ENCODE results near the gene NDRG4. TPM values are rescaled to one million over a fixed set of nuclear protein-coding genes. Genes with fewer than 3 reads are reported as not detected.

Gene NDRG4
- total and polyA plus RNA-seq, 2 donors (not counting 1 experiment from before 2014, with no cell fraction given) = 0.96 to 1.1 TPM

GRCh38 chr16:58543685-58544084 lies 43.7 kb downstream of the NDRG4 start:
- Histone ChIP-seq H3K4me1 (ENCODE audit: control insufficient read depth in 2 of 2, insufficient read depth in 2 of 2, low read length in 2 of 2) (no peaks in the 10 kb centered on the region), H3K9me3 (ENCODE audit: control extremely low read depth in 1 of 3, control insufficient read depth in 2 of 3, insufficient read depth in 1 of 3, low read length in 2 of 3) (no peaks in the 10 kb centered on the region), H3K79me2 (ENCODE audit: control insufficient read depth, insufficient read depth, low read length) (peaks cover 13% of the 10 kb centered on the region), H2AFZ (ENCODE audit: insufficient read depth, low read depth, low read length, poor library complexity, severe bottlenecking) (no peak overlapping the region), H3K4me3 (ENCODE audit: control extremely low read depth in 1 of 5, extremely low read depth in 1 of 5, insufficient read depth in 1 of 5, low read depth in 2 of 5, low read length in 4 of 5) (no peak overlapping the region), H4K20me1 (ENCODE audit: control insufficient read depth, insufficient read depth, low read length, poor library complexity, severe bottlenecking) (peaks cover 19% of the 10 kb centered on the region), H3K27me3 (replicated peaks in 1 of 4; ENCODE audit: control extremely low read depth in 1 of 4, control insufficient read depth in 3 of 4, insufficient read depth in 4 of 4, low read length in 3 of 4) (no peaks in the 10 kb centered on the region), H3K36me3 (replicated peaks in 1 of 2; ENCODE audit: control extremely low read depth in 1 of 2, control insufficient read depth in 1 of 2, extremely low read depth in 1 of 2, insufficient read depth in 2 of 2, low read length in 1 of 2) (peaks cover 10 to 93% of the 10 kb centered on the region in 2 experiments), H3K4me2 (replicated peaks; ENCODE audit: low read depth, low read length, poor library complexity, severe bottlenecking) (no peak overlapping the region), H3K27ac (ENCODE audit: low read length in 2 of 2) (no peak overlapping the region), H3K9ac (ENCODE audit: low read length) (no peak overlapping the region)
- Mint-ChIP-seq H3K27ac (no peak overlapping the region), H3K27me3 (no peaks in the 10 kb centered on the region), H3K4me3 (no peak overlapping the region), H3K4me1 (no peaks in the 10 kb centered on the region), H3K9me3 (ENCODE audit: insufficient read depth) (no peaks in the 10 kb centered on the region)
- CTCF ChIA-PET = no interaction called here
- POLR2A ChIA-PET = no interaction called here
- 98% methylated on average over 6 of the region's 8 CpGs for WGBS (ENCODE audit: insufficient coverage)
- intact Hi-C loops (cut with micrococcal nuclease) = no loop called here
- ATAC-seq (ENCODE audit: low read depth) = no peak
- no peak for DNase-seq
- TF ChIP-seq EZH2 (IDR thresholded peaks at IDR 0.05; ENCODE audit: borderline replicate concordance, insufficient read depth, low read depth, low read length, poor library complexity, severe bottlenecking) (no peak), CTCF (IDR thresholded peaks at IDR 0.05) (no peak)

- ATAC-seq (ENCODE audit: low read depth) = no peak
- Histone ChIP-seq H4K20me1 (ENCODE audit: control insufficient read depth, insufficient read depth, low read length, poor library complexity, severe bottlenecking) (peaks cover 5% of the 10 kb centered on the region), H2AFZ (ENCODE audit: insufficient read depth, low read depth, low read length, poor library complexity, severe bottlenecking) (no peak overlapping the region), H3K79me2 (ENCODE audit: control insufficient read depth, insufficient read depth, low read length) (peaks cover 17% of the 10 kb centered on the region), H3K27ac (ENCODE audit: low read length in 2 of 2) (no peak overlapping the region), H3K36me3 (replicated peaks in 1 of 2; ENCODE audit: control extremely low read depth in 1 of 2, control insufficient read depth in 1 of 2, extremely low read depth in 1 of 2, insufficient read depth in 2 of 2, low read length in 1 of 2) (peaks cover 8 to 98% of the 10 kb centered on the region in 2 experiments), H3K4me3 (ENCODE audit: control extremely low read depth in 1 of 5, extremely low read depth in 1 of 5, insufficient read depth in 1 of 5, low read depth in 2 of 5, low read length in 4 of 5) (no peak overlapping the region), H3K4me1 (ENCODE audit: control insufficient read depth in 2 of 2, insufficient read depth in 2 of 2, low read length in 2 of 2) (no peaks in the 10 kb centered on the region), H3K4me2 (replicated peaks; ENCODE audit: low read depth, low read length, poor library complexity, severe bottlenecking) (no peak overlapping the region), H3K9me3 (ENCODE audit: control extremely low read depth in 1 of 3, control insufficient read depth in 2 of 3, insufficient read depth in 1 of 3, low read length in 2 of 3) (no peaks in the 10 kb centered on the region), H3K27me3 (replicated peaks in 1 of 4; ENCODE audit: control extremely low read depth in 1 of 4, control insufficient read depth in 3 of 4, insufficient read depth in 4 of 4, low read length in 3 of 4) (no peaks in the 10 kb centered on the region), H3K9ac (ENCODE audit: low read length) (no peak overlapping the region)
- ChIA-PET CTCF (interaction anchor here (1.2 kb wide), 1 partner anchor 21 kb away, joined by 3 read pairs; no protein-coding TSS in a partner anchor), POLR2A (no interaction called here)
- Mint-ChIP-seq H3K27ac (no peak overlapping the region), H3K4me1 (no peaks in the 10 kb centered on the region), H3K9me3 (ENCODE audit: insufficient read depth) (no peaks in the 10 kb centered on the region), H3K27me3 (no peaks in the 10 kb centered on the region), H3K4me3 (no peak overlapping the region)
- no peak for DNase-seq
- intact Hi-C loops (cut with micrococcal nuclease) = loop anchor here (5.0 kb wide), 1 partner anchor 34 kb away; no protein-coding TSS in a partner anchor
- WGBS (ENCODE audit: insufficient coverage) = 100% methylated on average over 1 of the region's 2 CpGs
- TF ChIP-seq CTCF (IDR thresholded peaks at IDR 0.05) = no peak
Measured at GRCh38 chr16:58548378-58548777, 48.4 kb downstream of the NDRG4 start.
